ENCODE measurements around the gene ASB5. TPM values are rescaled to one million over a fixed set of nuclear protein-coding genes. Genes with fewer than 3 reads are reported as not detected.
"Not testable (repeated sequence)": the region's sequence is repeated elsewhere in the genome, so short reads cannot be mapped to it uniquely, and the experiment has no call there.

ASB5 gene
- total RNA-seq, 1 donor from 2014 or later = 0.90 TPM

DNA sequence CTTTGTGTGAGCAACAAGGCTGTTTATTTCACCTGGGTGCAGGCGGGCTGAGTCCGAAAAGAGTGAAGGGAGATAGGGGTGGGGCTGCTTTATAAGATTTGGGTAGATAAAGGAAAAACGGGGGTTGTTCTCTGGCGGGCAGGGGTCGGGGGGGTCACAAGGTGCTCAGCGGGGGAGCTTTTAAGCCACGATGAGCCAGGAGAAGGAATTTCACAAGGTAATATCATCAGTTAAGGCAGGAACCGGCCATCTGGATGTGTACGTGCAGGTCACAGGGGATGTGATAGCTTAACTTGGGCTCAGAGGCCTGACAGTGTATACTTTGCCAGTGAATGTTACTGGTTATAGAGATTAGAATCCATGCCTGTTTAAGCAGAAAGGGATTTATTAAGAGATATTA lies 31.0 kb upstream of the ASB5 start:
- H3K9me3 Mint-ChIP-seq (ENCODE audit: low read depth) = no peaks in the 10 kb centered on the region
- no peak overlapping the region for H3K27ac Mint-ChIP-seq (ENCODE audit: unreplicated experiment)
- TF ChIP-seq, protein P1, sequence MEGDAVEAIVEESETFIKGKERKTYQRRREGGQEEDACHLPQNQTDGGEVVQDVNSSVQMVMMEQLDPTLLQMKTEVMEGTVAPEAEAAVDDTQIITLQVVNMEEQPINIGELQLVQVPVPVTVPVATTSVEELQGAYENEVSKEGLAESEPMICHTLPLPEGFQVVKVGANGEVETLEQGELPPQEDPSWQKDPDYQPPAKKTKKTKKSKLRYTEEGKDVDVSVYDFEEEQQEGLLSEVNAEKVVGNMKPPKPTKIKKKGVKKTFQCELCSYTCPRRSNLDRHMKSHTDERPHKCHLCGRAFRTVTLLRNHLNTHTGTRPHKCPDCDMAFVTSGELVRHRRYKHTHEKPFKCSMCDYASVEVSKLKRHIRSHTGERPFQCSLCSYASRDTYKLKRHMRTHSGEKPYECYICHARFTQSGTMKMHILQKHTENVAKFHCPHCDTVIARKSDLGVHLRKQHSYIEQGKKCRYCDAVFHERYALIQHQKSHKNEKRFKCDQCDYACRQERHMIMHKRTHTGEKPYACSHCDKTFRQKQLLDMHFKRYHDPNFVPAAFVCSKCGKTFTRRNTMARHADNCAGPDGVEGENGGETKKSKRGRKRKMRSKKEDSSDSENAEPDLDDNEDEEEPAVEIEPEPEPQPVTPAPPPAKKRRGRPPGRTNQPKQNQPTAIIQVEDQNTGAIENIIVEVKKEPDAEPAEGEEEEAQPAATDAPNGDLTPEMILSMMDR (IDR thresholded peaks at IDR 0.05) = no peak
- no peak overlapping the region for H3K4me3 Mint-ChIP-seq (ENCODE audit: unreplicated experiment)
- no peaks in the 10 kb centered on the region for H3K36me3 Mint-ChIP-seq (ENCODE audit: low read depth)
- DNase-seq (ENCODE audit: low spot score) = no peak
- no peaks in the 10 kb centered on the region for H3K27me3 Mint-ChIP-seq (ENCODE audit: low read depth)
- H3K4me1 Mint-ChIP-seq (ENCODE audit: low read depth) = peaks cover 12% of the 10 kb centered on the region

DNA sequence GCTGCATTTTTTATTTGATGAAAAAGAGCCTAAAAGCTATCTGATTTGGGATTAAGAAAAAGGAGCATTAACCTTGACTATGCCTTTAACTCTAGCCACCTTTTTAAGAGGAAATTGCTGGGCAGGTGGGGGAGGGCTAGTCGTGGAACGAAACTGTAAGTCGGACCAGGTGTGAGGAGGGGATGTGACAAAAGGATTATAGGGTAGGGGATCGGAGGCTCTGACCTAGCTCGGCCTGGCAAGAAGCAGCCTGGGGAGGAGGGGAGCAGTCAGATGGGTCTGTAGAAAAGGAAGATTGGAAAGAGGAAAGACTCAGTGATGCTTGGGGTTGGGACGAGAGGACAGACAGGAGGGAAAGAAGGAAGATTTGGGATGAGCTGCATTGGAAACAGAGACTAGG lies 29.6 kb upstream of the ASB5 start:
- no peak overlapping the region for H3K4me3 Mint-ChIP-seq (ENCODE audit: unreplicated experiment)
- no peaks in the 10 kb centered on the region for H3K27me3 Mint-ChIP-seq (ENCODE audit: low read depth)
- H3K9me3 Mint-ChIP-seq (ENCODE audit: low read depth) = no peaks in the 10 kb centered on the region
- DNase-seq (ENCODE audit: low spot score) = no peak
- H3K4me1 Mint-ChIP-seq (ENCODE audit: low read depth) = peaks cover 9% of the 10 kb centered on the region
- no peaks in the 10 kb centered on the region for H3K36me3 Mint-ChIP-seq (ENCODE audit: low read depth)
- TF ChIP-seq, protein P1 (IDR thresholded peaks at IDR 0.05) = no peak
- no peak overlapping the region for H3K27ac Mint-ChIP-seq (ENCODE audit: unreplicated experiment)

DNA sequence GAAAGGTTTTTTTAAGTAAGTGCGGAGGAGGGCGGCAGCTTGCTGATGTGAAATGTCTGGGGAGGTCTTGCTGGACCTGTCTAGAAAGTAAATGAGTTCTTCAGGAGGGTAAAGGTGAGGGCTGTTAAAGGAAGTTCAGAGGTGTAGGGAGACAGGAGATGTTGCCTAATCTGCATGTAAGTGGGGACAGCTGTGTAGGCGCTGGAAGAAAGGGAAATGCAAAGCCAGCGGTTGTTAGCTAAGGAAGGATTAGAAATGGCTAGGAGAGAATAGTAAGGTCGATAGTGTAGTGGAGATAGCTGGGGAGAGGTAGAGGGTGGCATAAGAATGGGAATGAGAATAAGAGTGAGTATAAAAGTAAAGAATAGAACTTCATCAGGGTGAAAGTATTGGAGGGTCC lies 26.9 kb upstream of the ASB5 start:
- not testable (repeated sequence) for H3K4me3 Mint-ChIP-seq (ENCODE audit: unreplicated experiment); DNase-seq (ENCODE audit: low spot score); H3K27ac Mint-ChIP-seq (ENCODE audit: unreplicated experiment); H3K36me3 Mint-ChIP-seq (ENCODE audit: low read depth); H3K4me1 Mint-ChIP-seq (ENCODE audit: low read depth); H3K27me3 Mint-ChIP-seq (ENCODE audit: low read depth); H3K9me3 Mint-ChIP-seq (ENCODE audit: low read depth)

DNA sequence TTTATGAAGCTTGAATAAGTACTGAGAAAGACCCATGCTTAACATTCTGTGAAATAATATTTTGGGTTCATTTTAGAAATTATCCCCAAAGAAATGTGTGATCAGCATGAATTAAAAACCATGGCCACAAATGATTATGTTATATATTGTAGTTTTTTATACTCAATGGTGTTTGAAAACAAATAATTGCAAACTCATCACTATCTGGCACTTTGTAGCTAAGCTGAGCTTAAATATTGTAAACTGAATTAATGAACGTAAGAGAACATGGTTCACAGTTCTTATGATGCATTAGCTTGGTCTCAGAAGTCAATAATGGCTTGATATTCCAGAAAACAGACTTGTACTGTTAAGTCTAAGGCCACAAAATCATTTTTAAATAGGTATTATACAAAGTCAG lies 24.6 kb upstream of the ASB5 start:
- Mint-ChIP-seq H3K4me1 (ENCODE audit: low read depth) (no peaks in the 10 kb centered on the region), H3K27ac (ENCODE audit: unreplicated experiment) (no peak overlapping the region)

DNA sequence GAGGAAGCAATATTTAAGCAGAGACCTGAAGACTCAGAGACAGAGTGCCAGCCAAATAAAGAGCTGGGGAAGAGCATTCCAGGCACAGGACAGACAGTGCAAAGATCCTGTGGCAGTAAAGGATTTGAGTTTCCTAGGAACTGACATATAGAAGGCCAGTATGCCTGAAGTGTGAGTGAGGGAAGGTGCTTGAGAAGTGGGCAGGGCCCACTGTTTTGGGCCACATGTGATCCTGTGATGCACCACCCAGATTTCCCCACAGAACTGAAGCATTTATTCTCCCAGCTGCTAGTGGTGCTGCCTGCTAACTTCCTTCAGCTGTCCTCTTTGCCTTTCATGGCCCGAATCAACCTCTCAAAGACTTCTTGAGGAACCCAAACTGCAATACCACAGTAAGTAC lies 23.9 kb upstream of the ASB5 start:
- H3K4me3 Mint-ChIP-seq (ENCODE audit: unreplicated experiment) = no peak overlapping the region

More for the DNA sequence above, 24.6 kb upstream of the ASB5 start:
- Mint-ChIP-seq H3K36me3 (ENCODE audit: low read depth) (no peaks in the 10 kb centered on the region), H3K4me3 (ENCODE audit: unreplicated experiment) (no peak overlapping the region), H3K27me3 (ENCODE audit: low read depth) (no peaks in the 10 kb centered on the region), H3K9me3 (ENCODE audit: low read depth) (no peaks in the 10 kb centered on the region)
- no peak for DNase-seq (ENCODE audit: low spot score)
- TF ChIP-seq, protein P1 (IDR thresholded peaks at IDR 0.05) = no peak

DNA sequence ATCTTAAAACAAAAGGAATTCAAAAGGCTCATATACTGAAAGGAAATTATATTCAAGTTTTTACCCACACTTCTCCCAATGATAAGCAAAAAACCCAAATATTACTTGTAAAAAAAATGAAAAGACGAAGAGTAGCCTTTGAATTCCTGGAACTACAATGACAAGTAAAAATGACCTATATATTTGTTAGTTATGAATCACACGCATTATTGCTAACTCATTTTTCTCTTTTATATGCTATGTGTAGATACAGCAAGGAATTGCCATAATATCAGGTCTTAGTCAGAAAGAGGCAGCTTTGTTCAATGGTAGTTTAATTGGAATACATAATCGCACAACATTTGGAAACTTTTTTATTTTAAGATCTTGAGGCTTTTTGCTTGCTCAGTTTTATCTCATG lies 22.7 kb upstream of the ASB5 start:
- H3K4me3 Mint-ChIP-seq (ENCODE audit: unreplicated experiment) = no peak overlapping the region
- H3K36me3 Mint-ChIP-seq (ENCODE audit: low read depth) = no peaks in the 10 kb centered on the region
- no peak overlapping the region for H3K27ac Mint-ChIP-seq (ENCODE audit: unreplicated experiment)
- TF ChIP-seq, protein P1 (IDR thresholded peaks at IDR 0.05) = no peak
- H3K9me3 Mint-ChIP-seq (ENCODE audit: low read depth) = no peaks in the 10 kb centered on the region
- peaks cover 1% of the 10 kb centered on the region for H3K4me1 Mint-ChIP-seq (ENCODE audit: low read depth)
- H3K27me3 Mint-ChIP-seq (ENCODE audit: low read depth) = no peaks in the 10 kb centered on the region
- DNase-seq (ENCODE audit: low spot score) = no peak

More for the DNA sequence above, 23.9 kb upstream of the ASB5 start:
- Mint-ChIP-seq H3K36me3 (ENCODE audit: low read depth) (no peaks in the 10 kb centered on the region), H3K27me3 (ENCODE audit: low read depth) (no peaks in the 10 kb centered on the region), H3K9me3 (ENCODE audit: low read depth) (no peaks in the 10 kb centered on the region), H3K4me1 (ENCODE audit: low read depth) (no peaks in the 10 kb centered on the region), H3K27ac (ENCODE audit: unreplicated experiment) (no peak overlapping the region)
- TF ChIP-seq, protein P1 (IDR thresholded peaks at IDR 0.05) = no peak
- DNase-seq (ENCODE audit: low spot score) = no peak

All from chondrocyte (in vitro differentiated cells).